K562 (cell line): ENCODE data around the gene SELENOI. TPM values are rescaled to one million over a fixed set of nuclear protein-coding genes. Genes with fewer than 3 reads are reported as not detected.

Experiments used
- ARNT ChIP-seq, 2 experiments: fragments of 450-650 bp; IDR thresholded peaks; 2 replicates each; pipeline ENCODE4 v1.6.1; 2016; ENCODE audit warnings: mild to moderate bottlenecking in 1 of 2
- CCNT2 ChIP-seq: IDR thresholded peaks from 2 replicates; pipeline ENCODE4 v1.6.1; 2011; ENCODE audit warnings: borderline replicate concordance, low read depth, mild to moderate bottlenecking, moderate library complexity, mixed read lengths, low read length; ENCODE audit not compliant: insufficient read length; ENCODE audit errors: extremely low read depth
- CTBP1 ChIP-seq: fragments of 450-650 bp; IDR thresholded peaks from 2 replicates; pipeline ENCODE4 v1.6.1; 2016; ENCODE audit warnings: borderline replicate concordance
- CTCF ChIP-seq, 3 experiments: IDR thresholded peaks in 2 of 3; conservative IDR thresholded peaks in 1 of 3; 2 replicates each; pipeline ENCODE4 v1.5.1; 2011 to 2012; ENCODE audit warnings: low read length in 3 of 3, mild to moderate bottlenecking in 3 of 3, control low read depth in 2 of 3, improper control_type of control experiment in 1 of 3, inconsistent platforms in 1 of 3, low read depth in 1 of 3, mixed read lengths in 1 of 3, moderate library complexity in 1 of 3; ENCODE audit not compliant: insufficient read depth in 2 of 3
- EP400 ChIP-seq: fragments of 450-650 bp; IDR thresholded peaks from 2 replicates; pipeline ENCODE4 v1.6.1; 2017; ENCODE audit warnings: antibody characterized with exemption, mild to moderate bottlenecking, moderate library complexity
- FOSL1 ChIP-seq: fragments of 200-800 bp; sonication (Bioruptor generic); conservative IDR thresholded peaks from 2 replicates; pipeline ENCODE4 v1.6.1; 2016; ENCODE audit warnings: missing genetic modification characterization, missing compliant biosample characterization
- HNRNPH1 ChIP-seq: fragments of 200-400 bp; formaldehyde crosslinking; optimal IDR thresholded peaks from 2 replicates; pipeline ENCODE3; 2017; ENCODE audit warnings: low read depth, mild to moderate bottlenecking, low read length, moderate library complexity
- HOMEZ ChIP-seq: fragments of 250-450 bp; sonication (Bioruptor Pico); IDR thresholded peaks from 2 replicates; pipeline ENCODE4 v1.4.0; 2020; ENCODE audit warnings: mild to moderate bottlenecking, moderate library complexity
- L3MBTL2 ChIP-seq: fragments of 450-650 bp; IDR thresholded peaks from 2 replicates; pipeline ENCODE4 v1.6.1; 2016; ENCODE audit warnings: mild to moderate bottlenecking, moderate library complexity
- OTX1 ChIP-seq: fragments of 450-650 bp; formaldehyde crosslinking; IDR thresholded peaks from 2 replicates; pipeline ENCODE4 v1.4.0; 2022; ENCODE audit warnings: mild to moderate bottlenecking
- TAF1 ChIP-seq: IDR thresholded peaks from 2 replicates; pipeline ENCODE4 v1.6.1; 2011; ENCODE audit warnings: mild to moderate bottlenecking, low read length, moderate library complexity; ENCODE audit not compliant: insufficient read depth, control insufficient read depth, severe bottlenecking; ENCODE audit errors: extremely low read depth
- TCF3 ChIP-seq: sonication (generic); formaldehyde crosslinking; IDR thresholded peaks from 2 replicates; pipeline ENCODE4 v1.4.0; 2020; ENCODE audit warnings: mild to moderate bottlenecking, missing genetic modification reagents
- TEAD1 ChIP-seq, 2 experiments: fragments of 450-650 bp in 1 of 2; sonication (generic) in 1 of 2; formaldehyde crosslinking; IDR thresholded peaks; 2 replicates each; pipeline versions ENCODE4 v1.4.0 to v1.8.0; 2020 to 2022; ENCODE audit warnings: mild to moderate bottlenecking in 2 of 2, missing genetic modification reagents in 1 of 2
- ZFX ChIP-seq: sonication (generic); formaldehyde crosslinking; IDR thresholded peaks from 2 replicates; pipeline ENCODE4 v1.8.0; 2022; ENCODE audit warnings: mild to moderate bottlenecking, missing genetic modification reagents, moderate library complexity
- ZNF217 ChIP-seq: sonication (generic); formaldehyde crosslinking; IDR thresholded peaks from 2 replicates; pipeline ENCODE4 v1.8.0; 2022; ENCODE audit warnings: mild to moderate bottlenecking, missing genetic modification reagents
- ZNF436 ChIP-seq: fragments of 250-450, 450-650 bp; sonication (Bioruptor Pico); formaldehyde crosslinking; IDR thresholded peaks from 2 replicates; pipeline ENCODE4 v1.7.0; 2020; ENCODE audit warnings: mild to moderate bottlenecking
- ZNF586 ChIP-seq: fragments of 450-650 bp; formaldehyde crosslinking; conservative IDR thresholded peaks from 2 replicates; pipeline ENCODE4 v1.4.0; 2020; ENCODE audit warnings: mild to moderate bottlenecking, moderate library complexity
- polyA plus RNA-seq, 8 experiments: library from polyadenylated mRNA; depleted of rRNA in 4 of 8; stranded (reverse) in 5 of 8; unstranded in 3 of 8; fragments of >200 nt; fragmentation: Nextera tagmentation in 2 of 8; fragmentation: Illumina TruSeq in 1 of 8; extraction: Ambion mirVana in 2 of 8; extraction: Trizol in 1 of 8; gene quantifications; 2 replicates each; pipeline versions ENCODE4 v1.2.1 to v1.2.3, GENCODE V29; 2011 to 2014; ENCODE audit warnings: inconsistent platforms in 1 of 8, missing spikeins in 1 of 8
- total RNA-seq, 7 experiments: library from RNA; depleted of rRNA in 6 of 7; stranded (reverse); fragments of >200 nt in 6 of 7; fragmentation: Illumina TruSeq in 2 of 7; extraction: Trizol in 2 of 7; gene quantifications; 2 replicates each; pipeline versions ENCODE4 v1.2.1 to v1.2.3, GENCODE V29; 2011 to 2021; ENCODE audit warnings: low replicate concordance in 1 of 7
- TF ChIP-seq, protein P1 (sequence below): fragments of 250-450 bp; sonication (Bioruptor Pico); IDR thresholded peaks from 2 replicates; pipeline ENCODE4 v1.8.0; 2021; ENCODE audit warnings: moderate library complexity, mild to moderate bottlenecking, inconsistent platforms
- TF ChIP-seq, protein P2 (sequence below): sonication (generic); formaldehyde crosslinking; IDR thresholded peaks from 2 replicates; pipeline ENCODE4 v1.8.1; 2023; ENCODE audit warnings: mild to moderate bottlenecking, missing genetic modification reagents
- TF ChIP-seq, protein P3 (sequence below): fragments of 150-350 bp; conservative IDR thresholded peaks from 2 replicates; pipeline ENCODE4 v1.6.1; 2014; ENCODE audit warnings: low read length

The SELENOI gene
- total and polyA plus RNA-seq, 9 of the 15 experiments (the other 6 are each of a cell fraction or from before 2014, with no cell fraction given), result 9.6 to 46.9 (median 24.4) TPM

DNA sequence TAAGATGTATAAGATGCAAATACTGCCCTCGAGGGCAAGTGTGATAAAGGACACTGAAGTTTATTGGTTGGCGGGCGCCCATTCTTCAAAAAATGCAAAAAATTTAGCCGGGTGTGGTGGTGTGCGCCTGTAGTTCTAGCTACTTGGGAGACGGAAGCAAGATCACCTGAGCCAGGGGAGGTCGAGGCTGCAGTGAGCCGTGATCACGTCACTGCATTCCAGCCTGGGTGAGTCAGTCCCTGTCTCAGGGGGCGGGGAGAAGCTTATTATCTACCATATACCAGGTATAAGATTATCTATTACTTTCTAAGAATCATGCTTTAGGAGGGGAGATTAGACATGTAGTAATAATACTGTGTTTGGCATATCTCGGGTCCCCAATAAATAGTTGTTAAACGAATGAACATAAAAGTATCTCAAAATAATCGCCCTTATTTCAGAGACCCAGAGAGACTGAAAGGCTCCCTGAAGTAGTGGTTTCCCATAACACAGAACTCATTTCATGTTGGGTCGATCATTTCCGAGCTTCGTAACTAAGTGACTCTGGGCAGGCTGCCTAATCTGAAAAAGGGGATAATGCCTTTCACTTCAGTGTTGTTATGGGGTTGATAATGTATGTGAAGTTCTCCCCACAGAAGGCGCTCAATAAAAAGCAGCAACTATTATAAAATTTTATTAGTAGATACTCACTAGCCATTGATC is 1.2 kb upstream of the SELENOI start (continued):
- TF ChIP-seq TAF1 (no peak), L3MBTL2 (0 out of 2 replicates have a peak, but pooled peaks have one; percentile 22), CCNT2 (peak; percentile 57), ZNF217 (CRISPR knock-in tag) (no peak), ZNF436 (CRISPR knock-in tag) (no peak), EP400 (no peak; the same call in 1 of the 2 replicates), TCF3 (CRISPR knock-in tag) (peak; percentile 58), ARNT (IDR thresholded peaks at IDR 0.05) (peak in 1 of 2 experiments; percentile 17; a peak in 1 of 4 replicates), HNRNPH1 (no peak), OTX1 (CRISPR knock-in tag) (no peak), FOSL1 (tag) (peak; percentile 91), ZFX (CRISPR knock-in tag) (no peak), CTBP1 (peak; percentile 62; the same call in 1 of the 2 replicates), TEAD1 (CRISPR knock-in tag; IDR thresholded peaks at IDR 0.05) (peak; percentile 91 to 99), ZNF586 (CRISPR knock-in tag) (no peak), HOMEZ (no peak), CTCF (IDR thresholded peaks at IDR 0.05 in 2 of 3, conservative IDR thresholded peaks at IDR 0.05 in 1 of 3; ENCODE audit: insufficient read depth in 2 of 3, low read depth in 1 of 3, low read length in 3 of 3) (no peak)
- TF ChIP-seq, protein P1, sequence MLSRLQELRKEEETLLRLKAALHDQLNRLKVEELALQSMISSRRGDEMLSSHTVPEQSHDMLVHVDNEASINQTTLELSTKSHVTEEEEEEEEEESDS (CRISPR knock-in tag), result no peak
- TF ChIP-seq, protein P2, sequence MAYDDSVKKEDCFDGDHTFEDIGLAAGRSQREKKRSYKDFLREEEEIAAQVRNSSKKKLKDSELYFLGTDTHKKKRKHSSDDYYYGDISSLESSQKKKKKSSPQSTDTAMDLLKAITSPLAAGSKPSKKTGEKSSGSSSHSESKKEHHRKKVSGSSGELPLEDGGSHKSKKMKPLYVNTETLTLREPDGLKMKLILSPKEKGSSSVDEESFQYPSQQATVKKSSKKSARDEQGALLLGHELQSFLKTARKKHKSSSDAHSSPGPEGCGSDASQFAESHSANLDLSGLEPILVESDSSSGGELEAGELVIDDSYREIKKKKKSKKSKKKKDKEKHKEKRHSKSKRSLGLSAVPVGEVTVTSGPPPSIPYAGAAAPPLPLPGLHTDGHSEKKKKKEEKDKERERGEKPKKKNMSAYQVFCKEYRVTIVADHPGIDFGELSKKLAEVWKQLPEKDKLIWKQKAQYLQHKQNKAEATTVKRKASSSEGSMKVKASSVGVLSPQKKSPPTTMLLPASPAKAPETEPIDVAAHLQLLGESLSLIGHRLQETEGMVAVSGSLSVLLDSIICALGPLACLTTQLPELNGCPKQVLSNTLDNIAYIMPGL (CRISPR knock-in tag), result no peak
- TF ChIP-seq, protein P3, sequence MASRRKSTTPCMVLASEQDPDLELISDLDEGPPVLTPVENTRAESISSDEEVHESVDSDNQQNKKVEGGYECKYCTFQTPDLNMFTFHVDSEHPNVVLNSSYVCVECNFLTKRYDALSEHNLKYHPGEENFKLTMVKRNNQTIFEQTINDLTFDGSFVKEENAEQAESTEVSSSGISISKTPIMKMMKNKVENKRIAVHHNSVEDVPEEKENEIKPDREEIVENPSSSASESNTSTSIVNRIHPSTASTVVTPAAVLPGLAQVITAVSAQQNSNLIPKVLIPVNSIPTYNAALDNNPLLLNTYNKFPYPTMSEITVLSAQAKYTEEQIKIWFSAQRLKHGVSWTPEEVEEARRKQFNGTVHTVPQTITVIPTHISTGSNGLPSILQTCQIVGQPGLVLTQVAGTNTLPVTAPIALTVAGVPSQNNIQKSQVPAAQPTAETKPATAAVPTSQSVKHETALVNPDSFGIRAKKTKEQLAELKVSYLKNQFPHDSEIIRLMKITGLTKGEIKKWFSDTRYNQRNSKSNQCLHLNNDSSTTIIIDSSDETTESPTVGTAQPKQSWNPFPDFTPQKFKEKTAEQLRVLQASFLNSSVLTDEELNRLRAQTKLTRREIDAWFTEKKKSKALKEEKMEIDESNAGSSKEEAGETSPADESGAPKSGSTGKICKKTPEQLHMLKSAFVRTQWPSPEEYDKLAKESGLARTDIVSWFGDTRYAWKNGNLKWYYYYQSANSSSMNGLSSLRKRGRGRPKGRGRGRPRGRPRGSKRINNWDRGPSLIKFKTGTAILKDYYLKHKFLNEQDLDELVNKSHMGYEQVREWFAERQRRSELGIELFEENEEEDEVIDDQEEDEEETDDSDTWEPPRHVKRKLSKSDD, result no peak
